Loucy (cell line): ENCODE measurements around the gene ZDHHC14.

Experiments used
- H2AFZ ChIP-seq: fragments of 200-600 bp; sonication (generic); 2 replicates; pipeline ENCODE4 v1.6.0; 2016; ENCODE audit warnings: antibody characterized with exemption, mild to moderate bottlenecking, low read length, moderate library complexity
- H3F3A ChIP-seq: fragments of 200-600 bp; 2 replicates; pipeline ENCODE4 v1.6.0; 2016; ENCODE audit warnings: antibody characterized with exemption, low read depth, mild to moderate bottlenecking
- H3K27me3 ChIP-seq: fragments of 200-600 bp; sonication (generic); 2 replicates; pipeline ENCODE4 v1.6.1; 2014; ENCODE audit warnings: low read length, mild to moderate bottlenecking; ENCODE audit not compliant: insufficient read depth, poor library complexity, severe bottlenecking
- H3K36me3 ChIP-seq: fragments of 200-600 bp; sonication (generic); 2 replicates; pipeline ENCODE4 v1.6.1; 2016; ENCODE audit warnings: low read length; ENCODE audit not compliant: insufficient read depth
- H3K4me1 ChIP-seq: fragments of 200-600 bp; sonication (generic); 2 replicates; pipeline ENCODE4 v1.5.1; 2014; ENCODE audit warnings: low read length, mild to moderate bottlenecking; ENCODE audit not compliant: insufficient read depth, poor library complexity, severe bottlenecking
- H3K4me2 ChIP-seq: fragments of 200-600 bp; sonication (generic); 2 replicates; pipeline ENCODE4 v1.6.0; 2014; ENCODE audit warnings: antibody characterized with exemption, low read length, low read depth, mild to moderate bottlenecking; ENCODE audit not compliant: poor library complexity, severe bottlenecking
- H3K4me3 ChIP-seq: fragments of 200-600 bp; sonication (generic); 2 replicates; pipeline ENCODE4 v1.5.1; 2014; ENCODE audit warnings: low read length, mild to moderate bottlenecking, mixed read lengths; ENCODE audit not compliant: poor library complexity, severe bottlenecking
- H3K79me2 ChIP-seq: fragments of 200-600 bp; sonication (generic); 2 replicates; pipeline ENCODE4 v1.6.1; 2014; ENCODE audit warnings: low read length; ENCODE audit not compliant: insufficient read depth
- H3K9ac ChIP-seq: fragments of 200-600 bp; sonication (generic); 2 replicates; pipeline ENCODE4 v1.6.0; 2014; ENCODE audit warnings: mild to moderate bottlenecking, low read depth, low read length, moderate library complexity; ENCODE audit not compliant: poor library complexity, severe bottlenecking
- H3K9me2 ChIP-seq: fragments of 200-600 bp; sonication (generic); replicated peaks from 2 replicates; pipeline ENCODE4 v1.6.1; 2016; ENCODE audit warnings: low read depth, low read length, mixed read lengths
- H3K9me3 ChIP-seq: fragments of 200-600 bp; sonication (generic); 2 replicates; pipeline ENCODE4 v1.6.1; 2014; ENCODE audit warnings: mild to moderate bottlenecking, antibody characterized with exemption, low read length, low read depth; ENCODE audit not compliant: insufficient read depth
- H4K20me1 ChIP-seq: fragments of 200-600 bp; sonication (generic); 2 replicates; pipeline ENCODE4 v1.6.0; 2014; ENCODE audit warnings: antibody characterized with exemption, low read length, mild to moderate bottlenecking; ENCODE audit not compliant: insufficient read depth, poor library complexity, severe bottlenecking
- CTCF ChIP-seq: fragments of 200-600 bp; sonication (generic); conservative IDR thresholded peaks from 2 replicates; pipeline ENCODE4 v1.5.1; 2014; ENCODE audit warnings: mild to moderate bottlenecking, antibody characterized with exemption, low read length
- EZH2phosphoT487 ChIP-seq: fragments of 200-600 bp; IDR thresholded peaks from 2 replicates; pipeline ENCODE4 v1.6.1; 2018; ENCODE audit warnings: antibody characterized with exemption, mild to moderate bottlenecking, moderate library complexity, borderline replicate concordance

The ZDHHC14 gene

DNA sequence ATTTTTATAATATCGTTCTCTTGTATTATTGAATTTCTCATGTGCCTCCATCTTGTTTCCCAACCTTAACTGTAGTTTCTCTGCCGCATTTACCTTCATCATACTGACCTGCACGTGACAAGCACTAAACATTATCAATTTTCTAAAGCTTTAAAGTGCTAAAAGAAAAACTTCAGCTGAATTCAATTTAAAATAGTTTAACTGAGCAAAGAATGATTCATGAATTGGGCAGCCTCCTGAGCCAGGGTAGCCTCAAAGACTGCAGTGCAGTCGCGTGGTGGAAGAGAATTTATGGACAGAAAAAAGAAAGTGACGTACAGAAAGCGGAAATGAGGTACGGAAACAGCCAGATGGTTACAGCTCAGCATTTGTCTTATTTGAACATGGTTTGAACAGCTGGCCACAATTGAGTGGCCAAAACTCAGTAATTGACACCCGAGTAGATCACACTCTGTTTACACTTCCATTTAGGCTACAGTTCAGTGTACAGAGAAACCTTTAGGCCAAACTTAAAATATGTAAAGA lies 4.2 kb upstream of the ZDHHC14 start:
- Histone ChIP-seq H4K20me1 (no peaks in the 10 kb centered on the region), H3K9me3 (no peaks in the 10 kb centered on the region), H2AFZ (no peak overlapping the region), H3K27me3 (peaks cover 13% of the 10 kb centered on the region), H3K36me3 (no peaks in the 10 kb centered on the region), H3F3A (no peaks in the 10 kb centered on the region), H3K9ac (no peak overlapping the region), H3K4me3 (no peak overlapping the region), H3K4me2 (no peak overlapping the region), H3K4me1 (peaks cover 10% of the 10 kb centered on the region), H3K9me2 (no peaks in the 10 kb centered on the region), H3K79me2 (peaks cover 6% of the 10 kb centered on the region; the same call in 1 of the 2 replicates)
- no peak for TF ChIP-seq EZH2phosphoT487
- TF ChIP-seq CTCF: no peak

- Histone ChIP-seq H2AFZ (peak overlapping the region; percentile 92), H3K4me2 (peak overlapping the region; percentile 89), H3K27me3 (no peaks in the 10 kb centered on the region), H3K4me1 (peaks cover 36% of the 10 kb centered on the region), H3K9me2 (no peaks in the 10 kb centered on the region), H4K20me1 (peaks cover 8% of the 10 kb centered on the region), H3K36me3 (no peaks in the 10 kb centered on the region), H3K9ac (peak overlapping the region; percentile 90), H3K4me3 (peak overlapping the region; percentile 90), H3K9me3 (no peaks in the 10 kb centered on the region), H3K79me2 (peaks cover 21% of the 10 kb centered on the region; the same call in 1 of the 2 replicates), H3F3A (no peaks in the 10 kb centered on the region)
- TF ChIP-seq EZH2phosphoT487 (no peak), CTCF (no peak)
Observed at GRCh38 chr6:157379656-157380457, 1.1 kb upstream of the ZDHHC14 start.

DNA sequence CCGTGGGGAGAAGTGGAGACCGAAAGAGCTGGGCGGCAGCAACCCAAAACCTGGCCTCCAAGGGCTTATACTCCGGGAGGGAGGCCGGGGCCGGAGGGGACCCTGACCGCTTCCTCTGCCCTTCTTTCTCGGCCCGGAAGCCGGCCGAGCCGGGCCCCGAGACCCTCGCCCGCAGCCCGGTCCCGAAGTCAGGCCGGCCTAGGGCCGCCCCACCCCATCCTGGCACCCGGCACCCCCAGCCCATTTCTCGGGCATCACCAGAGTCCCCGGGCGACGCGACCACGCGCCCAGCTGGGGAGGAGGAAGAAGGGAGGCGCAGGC lies 572 bp upstream of the ZDHHC14 start:
- Histone ChIP-seq H3K4me3 (peak overlapping the region; percentile 90), H4K20me1 (peaks cover 10% of the 10 kb centered on the region), H3F3A (no peaks in the 10 kb centered on the region), H3K9me2 (no peaks in the 10 kb centered on the region), H3K36me3 (no peaks in the 10 kb centered on the region), H2AFZ (peak overlapping the region; percentile 92), H3K9me3 (no peaks in the 10 kb centered on the region), H3K4me2 (peak overlapping the region; percentile 89), H3K27me3 (no peaks in the 10 kb centered on the region), H3K4me1 (peaks cover 39% of the 10 kb centered on the region), H3K9ac (peak overlapping the region; percentile 90), H3K79me2 (peaks cover 21% of the 10 kb centered on the region; the same call in 1 of the 2 replicates)
- no peak for TF ChIP-seq CTCF
- TF ChIP-seq EZH2phosphoT487: no peak
